ENCODE results near the gene EEF1A1. TPM values are rescaled to one million over a fixed set of nuclear protein-coding genes. Genes with fewer than 3 reads are reported as not detected.
A peak's percentile ranks its signal among the peaks of the same experiment; 100 is the strongest.

Gene EEF1A1
- total and polyA plus RNA-seq, 2 of the 8 experiments (the other 6 are each of a cell fraction or from before 2014, with no cell fraction given), result 13,823 to 13,927 TPM

GRCh38 chr6:73514746-73515110, 6.1 kb downstream of the EEF1A1 start:
- Histone ChIP-seq H4K91ac (replicated peaks; ENCODE audit: insufficient read length, low read length) (no peak overlapping the region), H4K20me1 (replicated peaks in 1 of 2; ENCODE audit: control insufficient read depth in 1 of 2, insufficient read depth in 2 of 2, low read length in 2 of 2) (peaks cover 0 to 6% of the 10 kb centered on the region in 2 experiments), H3K79me2 (ENCODE audit: control insufficient read depth in 1 of 2, insufficient read depth in 2 of 2, low read length in 2 of 2) (peaks cover 0 to 23% of the 10 kb centered on the region in 2 experiments; a peak in 3 of 4 replicates), H2BK20ac (ENCODE audit: low read length) (no peak overlapping the region), H3K23me2 (ENCODE audit: low read depth, low read length) (peaks cover 2% of the 10 kb centered on the region; the same call in 1 of the 2 replicates), H4K5ac (ENCODE audit: insufficient read length, low read depth, low read length) (no peak overlapping the region), H3K4me1 (replicated peaks in 1 of 4; ENCODE audit: control insufficient read depth in 3 of 4, insufficient read depth in 4 of 4, low read length in 3 of 4) (peaks cover 0 to 3% (median 3%) of the 10 kb centered on the region in 4 experiments; a peak in 4 of 7 replicates), H3K14ac (ENCODE audit: insufficient read length) (no peak overlapping the region), H3K23ac (ENCODE audit: insufficient read length) (no peak overlapping the region), H4K8ac (ENCODE audit: extremely low read depth, insufficient read depth, low read length) (no peak overlapping the region), H3K56ac (replicated peaks; ENCODE audit: insufficient read length, low read depth, low read length) (no peak overlapping the region), H2AK5ac (ENCODE audit: low read depth, low read length) (no peak overlapping the region), H3K27me3 (replicated peaks in 1 of 4; ENCODE audit: control insufficient read depth in 3 of 4, extremely low read depth in 1 of 4, insufficient read depth in 3 of 4, low read length in 3 of 4) (no peaks in the 10 kb centered on the region), H3K79me1 (ENCODE audit: low read depth, low read length) (no peaks in the 10 kb centered on the region), H2BK12ac (ENCODE audit: low read depth, low read length) (no peak overlapping the region), H3K9ac (replicated peaks in 1 of 4; ENCODE audit: extremely low read depth in 1 of 4, low read depth in 3 of 4, low read length in 3 of 4) (no peak overlapping the region), H2AFZ (ENCODE audit: low read length) (no peak overlapping the region), H3K9me3 (ENCODE audit: insufficient read depth in 2 of 2, low read depth in 1 of 2, low read length in 1 of 2) (no peaks in the 10 kb centered on the region), H2BK120ac (replicated peaks; ENCODE audit: low read depth, low read length) (no peak overlapping the region), H2BK15ac (ENCODE audit: low read length) (no peak overlapping the region), H3K36me3 (ENCODE audit: control insufficient read depth in 2 of 4, insufficient read depth in 4 of 4, low read length in 3 of 4) (peaks cover 34 to 45% (median 42%) of the 10 kb centered on the region in 4 experiments), H3K18ac (ENCODE audit: extremely low read depth, low read length) (no peak overlapping the region), H3K4ac (replicated peaks; ENCODE audit: insufficient read length, low read depth, low read length) (no peak overlapping the region), H2BK5ac (ENCODE audit: low read depth, low read length) (no peak overlapping the region), H3K4me3 (ENCODE audit: extremely low read depth in 1 of 4, insufficient read depth in 2 of 4, low read depth in 3 of 4, low read length in 4 of 4) (no peak overlapping the region), H3K27ac (ENCODE audit: low read depth, low read length) (no peak overlapping the region), H3K4me2 (ENCODE audit: insufficient read depth in 1 of 2, low read depth in 2 of 2, low read length in 2 of 2) (no peak overlapping the region)
- POLR2A ChIA-PET (ENCODE audit: partially characterized antibody), result interaction anchor here (0.6 to 27.5 kb wide), 26 partner anchors 9 to 216 kb away, joined by 3 to 1482 read pairs (median 10); partner anchors contain the start of genes CGAS, EEF1A1, MTO1 and SLC17A5
- WGBS, 2 experiments (ENCODE audit: extremely low coverage in 1 of 2, insufficient coverage in 1 of 2, insufficient read length in 1 of 2, insufficient replicate concordance in 2 of 2, low coverage in 1 of 2, low lambda C conversion rate in 2 of 2, missing lambda C conversion rate in 1 of 2), result 25% methylated on average over 3 of the region's 3 CpGs; no CpG with 5 or more reads in 1 of the 2 experiments
- FAIRE-seq (no peak), DNase-seq (ENCODE audit: low read depth in 1 of 2, low spot score in 2 of 2) (no peak)
- CTCF ChIA-PET (ENCODE audit: partially characterized antibody), result interaction anchor here (1.0 to 4.5 kb wide), 4 partner anchors 11 to 97 kb away, joined by 3 to 35 read pairs (median 6); no protein-coding TSS in a partner anchor
- 0 out of 2 replicates have a peak, but pooled peaks have one; percentile 9 for TF ChIP-seq ATF2 (IDR thresholded peaks at IDR 0.05; ENCODE audit: low read length)
- TF ChIP-seq EGR1 (IDR thresholded peaks at IDR 0.05; ENCODE audit: borderline replicate concordance, low read depth, low read length), result no peak; the same call in 1 of the 2 replicates
- TF ChIP-seq CTCF (IDR thresholded peaks at IDR 0.05; ENCODE audit: control extremely low read depth in 1 of 3, insufficient read depth in 1 of 3, low read depth in 1 of 3, low read length in 3 of 3), result no peak
